GM21529 (cell line): Measurements from ENCODE around the gene RCAN3.
"Not testable (repeated sequence)": the region's sequence is repeated elsewhere in the genome, so short reads cannot be mapped to it uniquely, and the experiment has no call there.

Source experiments
- ATAC-seq: cut with Tn5 transposase; IDR thresholded peaks from one replicate; pipeline ENCODE4 v1.9.1; 2021; ENCODE audit not compliant: unreplicated experiment

RCAN3 gene

DNA sequence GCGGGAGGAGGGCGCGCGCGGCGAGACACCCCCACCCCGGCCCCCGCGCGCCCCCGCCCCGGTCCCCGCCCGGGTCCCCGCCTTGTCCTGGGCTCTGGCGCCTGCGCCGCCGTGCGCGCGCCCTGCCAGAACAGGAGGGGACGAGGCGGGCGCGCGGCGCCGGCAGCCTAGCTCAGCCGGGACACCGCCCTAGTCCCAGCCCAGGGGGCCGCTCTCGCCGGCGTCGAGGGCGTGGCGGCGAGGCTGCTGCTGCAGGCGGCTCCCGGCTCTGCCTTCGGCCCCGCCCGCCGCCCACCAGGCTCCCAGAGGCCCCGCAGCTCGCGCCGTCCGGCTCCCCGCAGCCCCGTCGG is at the start of gene RCAN3:
RCAN3 (plus strand) TSS at position 128 of the 350 bp plus-strand sequence. CDS start 11,537 bp downstream, outside the sequence.
- ATAC-seq = peak; percentile 69

DNA sequence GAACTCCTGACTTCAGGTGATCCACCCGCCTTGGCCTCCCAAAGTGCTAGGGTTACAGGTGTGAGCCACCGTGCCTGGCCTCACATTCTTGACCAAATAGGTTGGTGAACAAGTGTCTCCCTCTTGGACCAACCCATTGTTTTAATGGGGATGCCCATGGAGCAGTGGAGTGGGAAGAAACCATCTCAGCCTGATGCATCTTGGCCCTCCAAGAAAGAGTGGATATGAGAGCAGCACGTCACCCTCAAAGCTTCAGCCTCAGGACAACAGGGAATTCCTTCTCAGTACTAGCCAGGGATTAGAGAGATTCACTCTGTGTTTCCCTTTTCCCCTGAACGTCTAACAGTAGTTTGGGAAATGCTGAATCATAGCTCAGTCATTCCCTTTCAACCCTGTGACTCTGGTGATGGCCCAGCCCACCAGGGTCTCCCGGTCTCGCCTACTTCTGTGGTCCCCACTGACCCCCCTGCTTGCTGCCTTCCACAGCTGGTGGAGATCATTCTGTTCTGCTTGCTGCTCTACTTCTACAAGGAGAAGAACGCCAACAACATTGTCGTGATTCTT is 49.6 kb upstream of the RCAN3 start:
- ATAC-seq = no peak

DNA sequence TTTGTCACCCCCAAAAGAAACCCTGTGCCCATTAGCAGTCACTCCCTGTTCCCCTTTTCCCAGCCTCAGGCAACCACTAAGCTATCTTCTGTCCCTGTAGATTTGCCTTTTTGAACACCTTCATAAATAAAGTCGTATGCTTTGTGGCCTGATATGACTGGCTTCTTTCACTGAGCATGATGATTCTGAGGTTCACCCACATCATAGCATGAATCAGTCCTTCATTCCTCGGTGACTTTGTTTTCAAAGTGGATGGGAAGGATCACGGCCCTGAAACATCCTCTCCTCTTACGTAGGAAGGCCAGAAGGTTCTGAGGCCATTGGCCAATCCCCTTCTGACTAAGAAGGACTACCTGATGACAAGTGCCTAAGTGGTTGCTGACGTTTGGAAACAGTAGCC is 48.0 kb upstream of the RCAN3 start:
- ATAC-seq = no peak

DNA sequence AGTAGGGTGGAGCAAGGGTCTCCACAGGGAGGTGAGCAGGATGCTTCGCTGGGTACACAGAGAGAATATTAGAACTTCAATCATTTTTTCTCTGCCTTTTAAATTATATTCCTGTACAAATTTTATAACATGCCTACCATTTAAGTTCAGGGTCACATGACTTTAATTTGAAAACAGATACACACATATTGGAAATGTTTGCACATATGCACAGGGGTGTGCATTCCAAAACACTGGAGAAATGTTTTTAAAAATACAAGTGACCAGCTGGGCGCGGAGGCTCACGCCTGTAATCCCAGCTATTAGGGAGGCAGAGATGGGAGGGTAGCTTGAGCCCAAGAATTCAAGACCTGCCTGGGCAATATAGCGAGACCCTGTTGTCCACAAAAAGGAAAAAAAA is 47.4 kb upstream of the RCAN3 start:
- no peak for ATAC-seq

DNA sequence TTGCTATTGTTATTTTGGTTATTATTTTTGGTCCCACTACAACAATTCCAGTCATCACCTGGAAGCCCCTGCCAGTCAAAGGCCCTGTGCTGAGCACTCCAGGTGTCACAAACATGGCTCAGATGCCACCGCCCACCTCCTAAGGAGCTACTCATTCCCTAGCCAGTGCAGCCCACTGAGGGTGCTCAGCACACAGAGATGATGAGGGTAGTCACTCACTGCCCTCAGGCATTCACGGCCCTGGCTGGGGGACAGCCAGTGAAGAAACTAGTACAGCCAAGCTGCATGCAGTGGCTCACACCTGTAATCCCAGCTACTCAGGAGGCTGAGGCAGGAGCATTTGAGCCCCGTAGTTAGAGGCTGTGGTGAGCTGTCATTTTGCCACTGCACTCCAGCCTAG is 44.8 kb upstream of the RCAN3 start:
- ATAC-seq = no peak

DNA sequence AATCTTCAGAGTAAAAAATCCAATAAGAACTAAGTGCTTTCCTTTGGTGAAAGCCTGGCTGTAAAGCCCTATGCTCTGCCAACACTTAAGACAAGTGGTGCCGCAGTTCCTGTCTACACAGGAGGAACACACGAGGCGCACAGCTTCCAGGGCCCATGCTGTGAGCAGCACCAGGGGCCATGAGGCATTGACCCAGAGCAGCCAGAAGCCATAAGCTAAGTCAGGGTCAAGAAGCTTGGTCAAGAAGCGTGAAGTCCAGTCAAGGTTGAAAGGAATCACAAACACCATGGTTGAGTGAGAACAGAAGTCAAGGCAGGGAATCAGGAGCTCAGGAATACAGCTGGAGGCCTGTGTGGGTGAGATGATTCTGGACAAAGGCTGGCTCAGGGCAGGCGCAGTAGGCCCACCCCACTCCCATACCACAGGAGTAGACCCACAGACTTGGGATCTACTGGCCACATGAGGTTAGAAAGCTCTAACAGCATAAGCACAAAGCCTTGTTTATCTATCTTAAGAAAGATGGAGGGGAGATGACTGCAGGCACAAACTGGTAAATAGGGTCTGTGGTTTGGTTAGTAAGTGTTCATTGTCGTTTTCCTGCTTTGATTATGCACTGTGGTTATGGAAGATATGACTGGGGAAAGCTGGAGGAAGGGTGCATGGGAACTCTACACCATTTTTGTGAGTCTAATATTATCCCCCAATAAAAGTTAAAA is 42.9 kb upstream of the RCAN3 start:
- ATAC-seq = no peak

DNA sequence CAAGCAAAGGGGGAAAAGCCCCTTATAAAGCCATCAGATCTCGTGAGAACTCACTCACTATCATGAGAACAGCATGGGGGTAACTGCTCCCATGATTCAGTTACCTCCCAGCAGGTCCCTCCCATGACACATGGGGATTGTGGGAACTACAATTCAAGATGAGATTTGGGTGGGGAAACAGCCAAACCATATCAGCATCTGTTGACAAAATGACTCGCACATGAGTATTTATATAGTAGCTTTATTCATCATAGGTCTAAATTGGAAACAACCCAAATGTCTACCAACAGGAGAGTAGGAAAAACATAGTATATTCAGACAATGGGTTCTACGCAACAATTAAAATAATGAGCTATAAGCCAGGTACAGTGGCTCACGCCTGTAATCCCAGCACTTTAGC is 40.5 kb upstream of the RCAN3 start:
- not testable (repeated sequence) for ATAC-seq

DNA sequence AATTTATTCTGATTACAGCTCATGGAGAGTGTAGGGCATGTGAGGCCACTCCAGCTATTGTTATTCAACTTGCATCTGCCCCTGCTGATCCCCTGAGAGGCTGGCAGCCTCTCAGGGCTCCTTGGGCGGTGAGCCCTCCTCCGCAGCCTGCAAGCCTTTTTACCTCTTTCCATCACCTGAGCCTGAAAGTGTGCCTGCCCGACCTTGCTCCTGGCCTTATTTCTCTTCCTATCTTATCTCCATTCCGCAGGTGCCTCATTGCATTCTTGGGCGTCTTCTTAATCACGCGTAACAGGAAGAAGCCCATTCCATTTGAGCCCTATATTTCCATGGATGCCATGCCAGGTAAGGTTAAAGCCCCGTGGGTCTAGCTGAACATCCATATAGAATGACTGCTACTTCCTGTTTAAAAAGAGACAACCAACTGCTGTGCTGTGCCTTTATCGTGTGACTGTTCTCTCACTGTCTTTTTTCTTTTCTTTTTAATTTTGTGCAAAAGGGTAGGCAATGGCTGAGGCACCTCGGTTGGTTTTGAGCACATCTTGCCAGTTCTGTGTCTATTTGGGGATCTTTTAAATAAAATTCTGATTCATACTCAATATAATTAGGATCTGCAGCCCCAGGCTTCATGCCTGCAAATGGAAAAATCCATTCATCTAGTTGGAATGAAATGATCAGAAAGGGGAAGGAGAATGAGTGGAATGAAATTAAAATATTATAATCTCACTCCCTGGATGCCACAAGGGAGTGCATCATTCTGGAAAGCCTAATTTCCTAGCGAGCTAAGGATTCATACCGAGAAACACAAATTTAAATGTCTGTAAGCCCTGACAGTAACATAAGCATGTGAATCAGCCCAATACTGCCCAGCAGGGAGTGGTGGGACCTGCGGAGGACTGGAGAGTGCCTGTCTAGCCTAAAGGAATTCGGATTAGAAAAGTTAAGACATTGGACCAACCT is 38.6 kb upstream of the RCAN3 start:
- no peak for ATAC-seq

DNA sequence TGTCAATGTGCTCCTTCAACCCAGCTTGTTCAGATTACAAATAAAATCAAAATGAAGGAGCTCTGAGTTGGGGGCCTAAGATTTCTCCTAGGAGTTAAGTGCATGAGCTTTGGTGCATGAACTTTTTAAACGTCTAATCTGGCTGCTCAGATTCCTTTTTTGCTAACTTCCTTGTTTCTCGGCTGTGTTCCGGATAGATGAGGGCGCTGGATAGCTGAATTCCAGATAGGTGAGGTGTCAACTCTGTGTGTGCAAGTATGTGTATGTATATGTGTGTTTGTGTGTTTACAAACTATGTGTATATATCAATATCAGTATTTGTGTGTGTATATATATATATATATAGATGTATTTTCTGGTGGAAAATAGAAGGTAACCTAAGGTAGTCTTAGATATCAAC is 37.5 kb upstream of the RCAN3 start:
- ATAC-seq = no peak

DNA sequence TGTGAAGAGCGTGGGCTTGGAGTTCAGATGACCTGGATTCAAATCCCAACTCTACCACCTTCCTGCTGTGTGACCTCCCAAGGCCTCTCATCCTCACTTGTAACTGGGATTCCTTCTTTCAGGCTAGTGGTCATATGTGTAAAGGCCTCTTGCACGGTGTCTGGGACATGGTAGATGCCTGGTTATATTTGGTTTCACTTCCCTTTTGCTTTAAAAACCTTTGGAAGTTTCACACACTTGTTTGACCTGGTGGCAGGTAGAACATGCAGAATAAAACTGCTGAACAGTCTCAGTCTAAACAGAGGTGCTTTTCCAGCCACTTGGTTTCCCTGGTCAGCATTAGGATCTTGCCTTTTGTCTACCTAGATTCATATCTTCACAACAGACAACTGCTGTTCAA is 37.0 kb upstream of the RCAN3 start:
- ATAC-seq = no peak

DNA sequence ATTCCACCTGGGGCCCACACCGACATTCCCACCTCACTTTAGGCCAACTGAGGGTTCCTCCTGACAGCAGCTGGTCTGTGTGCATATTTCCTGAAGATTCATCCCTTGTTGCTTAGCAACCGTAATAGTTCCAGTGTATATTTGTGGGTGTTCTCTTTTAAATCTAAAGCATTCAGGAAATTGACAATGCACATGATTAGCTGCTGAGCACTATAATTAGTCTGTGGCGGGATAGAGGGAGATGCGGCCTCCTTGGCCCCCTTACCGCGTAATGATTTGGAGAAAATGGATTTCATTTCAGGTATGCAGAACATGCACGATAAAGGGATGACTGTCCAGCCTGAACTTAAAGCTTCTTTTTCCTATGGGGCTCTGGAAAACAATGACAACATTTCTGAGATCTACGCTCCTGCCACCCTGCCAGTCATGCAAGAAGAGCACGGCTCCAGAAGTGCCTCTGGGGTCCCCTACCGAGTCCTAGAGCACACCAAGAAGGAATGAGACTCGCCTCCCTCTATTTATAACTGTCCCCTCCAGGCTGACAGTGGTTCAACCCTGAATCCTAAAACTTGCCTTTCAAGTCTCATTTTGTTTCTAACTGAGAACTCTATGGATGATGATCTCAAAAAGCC is 33.8 kb upstream of the RCAN3 start:
- no peak for ATAC-seq

DNA sequence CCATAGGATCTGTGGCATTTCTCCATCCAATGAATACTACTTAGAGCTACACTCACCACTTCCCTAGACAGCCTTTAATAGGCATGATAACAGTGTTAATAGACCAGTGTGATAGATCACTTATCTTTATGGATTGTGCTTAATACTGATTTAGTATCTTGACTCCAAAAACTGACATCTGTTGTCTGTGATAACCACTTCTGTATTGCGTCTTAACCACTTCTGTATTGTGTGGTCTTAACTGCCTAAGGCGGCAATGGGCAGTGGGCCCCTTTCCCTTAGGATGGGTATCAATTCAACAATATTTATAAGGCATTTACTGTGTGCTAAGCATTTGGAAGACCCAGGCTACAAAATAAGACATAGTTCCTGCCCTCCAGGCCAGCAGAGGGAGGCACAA is 32.0 kb upstream of the RCAN3 start:
- ATAC-seq = no peak

DNA sequence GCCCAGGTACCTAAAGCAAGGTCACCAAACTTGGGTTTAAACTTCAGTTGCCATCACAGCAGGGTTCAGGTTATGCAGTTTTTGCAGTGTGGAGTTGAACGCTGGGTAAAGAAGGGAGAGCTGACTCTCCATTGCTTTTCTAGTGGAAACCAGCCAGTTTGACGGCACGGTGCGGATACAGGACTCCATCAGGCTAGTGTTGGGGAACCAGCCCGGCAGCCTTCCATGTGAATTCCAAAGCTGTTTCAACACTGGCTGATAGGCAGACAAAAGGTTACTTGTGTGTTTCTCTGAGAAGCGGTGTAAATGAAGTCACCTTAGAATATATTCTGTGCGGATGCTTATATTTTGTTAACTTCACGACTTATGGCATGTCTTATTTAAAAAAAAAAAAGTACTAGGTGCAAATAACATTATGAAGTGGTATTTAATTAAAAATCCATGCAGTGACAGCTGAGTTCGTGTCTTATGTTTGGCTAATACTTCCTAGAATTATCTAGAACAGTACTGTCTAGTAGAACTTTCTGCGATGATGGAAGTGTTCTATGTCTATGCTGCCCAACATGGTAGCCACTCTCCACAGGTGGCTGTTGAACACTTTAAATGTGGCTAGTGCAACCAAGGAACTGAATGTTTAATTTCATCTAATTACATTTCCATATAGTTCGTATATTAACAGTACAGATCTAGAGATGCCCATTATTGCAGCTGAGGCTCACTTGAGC is 29.9 kb upstream of the RCAN3 start:
- no peak for ATAC-seq

DNA sequence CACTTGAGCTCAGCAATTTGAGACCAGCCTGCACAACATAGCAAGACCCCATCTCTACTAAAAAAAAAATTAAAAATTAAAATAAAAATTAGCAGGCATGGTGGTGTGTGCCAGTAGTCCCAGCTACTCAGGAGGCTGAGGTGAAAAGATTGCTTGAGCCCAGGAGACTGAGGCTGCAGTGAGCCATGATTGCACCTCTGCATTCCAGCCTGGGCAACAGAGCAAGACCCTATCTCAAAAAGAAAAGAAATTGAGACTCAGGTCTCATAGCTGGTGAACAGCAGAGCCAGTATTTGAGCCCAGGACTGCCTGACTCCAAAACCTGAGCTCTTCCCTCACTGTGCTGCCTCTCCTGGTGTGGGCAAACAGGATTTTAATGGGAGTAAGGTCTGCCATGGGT is 28.4 kb upstream of the RCAN3 start:
- ATAC-seq = no peak

DNA sequence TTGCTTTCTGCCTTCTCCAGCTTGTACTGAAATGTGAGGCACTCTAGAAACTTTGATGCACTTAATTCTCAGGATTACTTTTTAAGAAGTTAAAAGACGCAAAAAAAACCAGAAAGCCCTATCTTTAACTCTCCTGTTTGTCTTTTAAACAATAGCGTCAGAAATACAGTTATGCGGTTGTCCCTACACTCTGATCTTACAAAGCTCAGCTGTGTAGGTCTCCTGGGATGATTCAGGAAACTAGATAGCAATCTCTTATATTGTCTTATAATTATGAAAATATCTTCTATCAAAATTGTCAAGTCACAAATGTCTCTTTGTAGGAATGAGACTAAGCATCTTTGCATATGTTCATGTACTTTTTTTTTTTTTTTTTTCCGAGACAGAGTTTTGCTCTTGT is 26.9 kb upstream of the RCAN3 start:
- no peak for ATAC-seq

DNA sequence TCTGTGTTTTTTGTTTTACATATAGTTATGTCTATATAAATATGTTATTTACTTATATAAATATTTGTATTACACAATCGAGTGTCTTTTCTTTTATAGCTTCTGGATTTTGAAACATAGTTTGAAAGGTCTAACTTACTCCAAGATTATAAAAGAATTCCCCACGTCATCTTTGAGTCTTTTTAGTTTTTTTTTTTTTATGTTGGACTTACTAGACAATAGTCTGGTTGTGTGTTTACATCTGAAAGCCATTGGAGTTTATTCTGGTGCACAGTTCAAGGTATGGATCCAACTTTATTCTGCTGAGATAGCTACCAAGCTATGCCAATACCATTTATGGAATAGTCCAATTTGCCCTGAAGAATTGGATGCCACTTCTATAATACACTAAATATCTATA is 26.1 kb upstream of the RCAN3 start:
- no peak for ATAC-seq

DNA sequence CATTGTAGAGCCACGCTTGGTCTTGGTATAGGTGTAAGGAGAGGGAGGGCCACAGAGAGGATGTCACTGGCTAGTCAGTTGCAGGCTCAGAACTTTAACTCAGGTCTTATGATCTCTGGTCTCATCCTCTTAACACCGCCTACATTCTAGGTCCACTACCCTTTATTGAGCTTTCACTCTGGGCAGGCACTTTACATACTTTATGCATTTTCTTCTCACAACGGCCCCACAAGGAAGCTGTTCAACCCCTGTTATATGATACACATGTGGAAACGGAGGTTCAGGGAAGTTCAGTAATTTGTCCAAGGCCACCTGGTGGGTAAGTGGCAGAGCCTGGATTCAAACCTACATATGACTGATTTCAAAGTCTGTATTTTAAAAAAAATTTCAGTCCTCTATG is 25.3 kb upstream of the RCAN3 start:
- no peak for ATAC-seq

DNA sequence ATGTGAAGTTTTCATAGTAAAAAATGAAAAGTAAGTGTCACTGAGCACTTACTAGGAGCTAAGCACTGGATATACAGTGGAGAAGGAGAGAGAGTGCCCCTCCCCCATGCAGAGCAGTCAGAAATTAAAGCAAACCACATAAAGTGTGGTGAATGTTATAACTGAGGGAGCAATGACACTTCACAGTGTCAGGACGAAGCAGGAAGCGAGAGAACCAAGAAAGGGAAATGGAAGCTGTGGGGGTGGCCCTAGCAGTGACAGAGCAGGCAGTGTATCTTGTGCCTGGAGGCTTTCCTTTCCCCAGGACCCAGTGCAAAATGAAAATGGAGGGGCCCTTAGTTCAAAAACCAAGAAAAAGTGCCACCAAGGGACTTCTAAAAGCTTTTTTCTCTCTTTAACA is 21.5 kb upstream of the RCAN3 start:
- peak; percentile 84 for ATAC-seq

DNA sequence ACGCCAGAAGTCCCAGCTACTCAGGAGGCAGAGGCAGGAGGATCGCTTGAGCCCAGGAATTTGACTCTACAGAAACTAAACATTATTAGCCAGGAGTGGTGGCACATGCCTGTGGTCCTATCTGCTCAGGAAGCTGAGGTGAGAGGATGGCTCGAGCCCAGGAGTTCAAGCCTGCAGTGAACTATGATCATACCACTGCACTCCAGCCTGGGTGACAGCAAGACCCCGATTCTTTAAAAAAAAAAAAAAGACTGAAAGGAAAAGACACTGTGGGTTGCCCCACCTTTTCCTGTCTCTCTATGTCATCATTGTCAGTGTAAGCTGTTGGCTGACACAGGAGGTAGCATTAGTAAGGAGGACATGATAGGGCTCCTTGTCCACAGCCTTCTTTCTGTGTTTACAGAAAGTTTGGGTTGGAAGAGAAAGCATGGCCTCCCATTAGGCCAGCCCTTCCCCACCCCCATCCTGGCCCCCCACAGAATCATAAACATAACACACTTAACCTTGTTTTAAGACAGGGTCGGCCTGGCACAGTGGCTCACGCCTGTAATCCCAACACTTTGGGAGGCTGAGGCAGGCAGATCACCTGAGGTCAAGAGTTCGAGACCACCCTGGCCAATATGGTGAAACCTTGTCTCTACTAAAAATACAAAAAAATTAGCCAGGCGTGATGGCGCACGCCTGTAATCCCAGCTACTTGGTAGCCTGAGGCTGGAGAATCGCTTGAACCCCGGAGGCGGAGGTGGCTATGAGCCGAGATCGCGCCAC is 20.6 kb upstream of the RCAN3 start:
- ATAC-seq = no peak

DNA sequence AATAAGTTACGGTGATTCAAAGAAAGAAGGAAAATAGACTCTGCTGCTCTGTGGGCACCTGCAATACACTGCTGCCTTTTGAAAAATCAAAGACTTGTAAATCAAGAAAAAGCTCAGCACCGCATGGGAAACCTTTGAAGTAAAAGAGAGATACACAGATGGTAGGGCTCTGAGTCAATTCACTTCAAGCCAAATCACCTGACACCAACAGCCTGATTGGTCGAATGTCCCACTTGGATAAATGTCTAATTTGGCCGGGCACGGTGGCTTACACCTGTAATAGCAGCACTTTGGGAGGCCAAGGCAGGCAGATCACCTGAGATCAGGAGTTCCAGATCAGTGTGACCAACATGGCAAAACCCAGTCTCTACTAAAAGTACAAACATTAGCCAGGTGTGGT is 19.2 kb upstream of the RCAN3 start:
- no peak for ATAC-seq
